ENCODE measurements around the gene TMEM158. TPM values are rescaled to one million over a fixed set of nuclear protein-coding genes. Genes with fewer than 3 reads are reported as not detected.

Gene TMEM158
- polyA plus RNA-seq, 1 of the 3 experiments (the other 2 are of a cell fraction), result 76.4 TPM

DNA sequence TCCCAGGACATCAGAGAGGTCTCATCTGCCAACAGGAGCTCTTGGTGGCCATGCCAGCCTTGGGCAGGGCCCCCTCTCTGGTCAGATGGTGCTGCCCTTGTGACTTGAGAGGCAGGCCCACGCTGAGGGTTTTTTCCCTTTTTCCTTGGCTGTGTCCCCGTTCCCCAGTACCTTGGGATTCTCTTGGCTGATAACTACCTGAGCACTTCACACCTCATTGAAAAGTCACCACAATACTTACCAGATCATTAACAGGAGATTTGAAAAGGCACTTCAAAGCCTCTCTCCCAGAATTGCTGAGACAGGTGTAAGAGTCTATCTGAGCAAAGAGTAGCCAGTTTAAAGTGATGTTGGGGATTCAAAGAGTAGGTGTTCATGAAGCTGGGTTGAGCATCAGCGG, 15.1 kb upstream of the TMEM158 start:
- 68% methylated on average over 3 of the region's 3 CpGs for WGBS (ENCODE audit: low lambda C conversion rate)
- Histone ChIP-seq H3K9ac (no peak overlapping the region), H3K4me1 (ENCODE audit: control insufficient read depth in 1 of 2, insufficient read depth in 2 of 2, low read depth in 1 of 2, low read length in 1 of 2) (no peaks in the 10 kb centered on the region; a peak in 1 of 4 replicates), H3K27ac (ENCODE audit: low read depth in 2 of 2, low read length in 1 of 2) (no peak overlapping the region), H3F3A (replicated peaks; ENCODE audit: insufficient read depth) (no peaks in the 10 kb centered on the region), H3K36me3 (replicated peaks in 1 of 2; ENCODE audit: control insufficient read depth in 1 of 2, insufficient read depth in 2 of 2, low read length in 1 of 2) (no peaks in the 10 kb centered on the region), H3K4me3 (ENCODE audit: low read depth in 2 of 2, low read length in 1 of 2) (no peak overlapping the region), H3K4me2 (no peak overlapping the region), H3K9me3 (no peaks in the 10 kb centered on the region), H4K20me1 (ENCODE audit: insufficient read depth) (no peaks in the 10 kb centered on the region), H3K9me2 (no peaks in the 10 kb centered on the region), H3K27me3 (ENCODE audit: insufficient read depth) (no peaks in the 10 kb centered on the region), H2AFZ (ENCODE audit: low read depth) (no peak overlapping the region), H3K79me2 (ENCODE audit: insufficient read depth) (no peaks in the 10 kb centered on the region)
- TF ChIP-seq GABPA (IDR thresholded peaks at IDR 0.05; ENCODE audit: low read depth) (no peak), TAF1 (IDR thresholded peaks at IDR 0.05; ENCODE audit: borderline replicate concordance, low read depth, low read length) (no peak), FOXM1 (IDR thresholded peaks at IDR 0.05; ENCODE audit: low read depth) (no peak), POLR2AphosphoS5 (IDR thresholded peaks at IDR 0.05; ENCODE audit: low read depth, low read length) (no peak), FOSL2 (IDR thresholded peaks at IDR 0.05; ENCODE audit: borderline replicate concordance, low read depth) (no peak)
- TF ChIP-seq, protein P1, sequence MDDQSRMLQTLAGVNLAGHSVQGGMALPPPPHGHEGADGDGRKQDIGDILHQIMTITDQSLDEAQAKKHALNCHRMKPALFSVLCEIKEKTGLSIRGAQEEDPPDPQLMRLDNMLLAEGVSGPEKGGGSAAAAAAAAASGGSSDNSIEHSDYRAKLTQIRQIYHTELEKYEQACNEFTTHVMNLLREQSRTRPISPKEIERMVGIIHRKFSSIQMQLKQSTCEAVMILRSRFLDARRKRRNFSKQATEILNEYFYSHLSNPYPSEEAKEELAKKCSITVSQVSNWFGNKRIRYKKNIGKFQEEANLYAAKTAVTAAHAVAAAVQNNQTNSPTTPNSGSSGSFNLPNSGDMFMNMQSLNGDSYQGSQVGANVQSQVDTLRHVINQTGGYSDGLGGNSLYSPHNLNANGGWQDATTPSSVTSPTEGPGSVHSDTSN (IDR thresholded peaks at IDR 0.05), result no peak
- TF ChIP-seq, protein P2, sequence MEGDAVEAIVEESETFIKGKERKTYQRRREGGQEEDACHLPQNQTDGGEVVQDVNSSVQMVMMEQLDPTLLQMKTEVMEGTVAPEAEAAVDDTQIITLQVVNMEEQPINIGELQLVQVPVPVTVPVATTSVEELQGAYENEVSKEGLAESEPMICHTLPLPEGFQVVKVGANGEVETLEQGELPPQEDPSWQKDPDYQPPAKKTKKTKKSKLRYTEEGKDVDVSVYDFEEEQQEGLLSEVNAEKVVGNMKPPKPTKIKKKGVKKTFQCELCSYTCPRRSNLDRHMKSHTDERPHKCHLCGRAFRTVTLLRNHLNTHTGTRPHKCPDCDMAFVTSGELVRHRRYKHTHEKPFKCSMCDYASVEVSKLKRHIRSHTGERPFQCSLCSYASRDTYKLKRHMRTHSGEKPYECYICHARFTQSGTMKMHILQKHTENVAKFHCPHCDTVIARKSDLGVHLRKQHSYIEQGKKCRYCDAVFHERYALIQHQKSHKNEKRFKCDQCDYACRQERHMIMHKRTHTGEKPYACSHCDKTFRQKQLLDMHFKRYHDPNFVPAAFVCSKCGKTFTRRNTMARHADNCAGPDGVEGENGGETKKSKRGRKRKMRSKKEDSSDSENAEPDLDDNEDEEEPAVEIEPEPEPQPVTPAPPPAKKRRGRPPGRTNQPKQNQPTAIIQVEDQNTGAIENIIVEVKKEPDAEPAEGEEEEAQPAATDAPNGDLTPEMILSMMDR (IDR thresholded peaks at IDR 0.05), result no peak
- TF ChIP-seq, protein P3, sequence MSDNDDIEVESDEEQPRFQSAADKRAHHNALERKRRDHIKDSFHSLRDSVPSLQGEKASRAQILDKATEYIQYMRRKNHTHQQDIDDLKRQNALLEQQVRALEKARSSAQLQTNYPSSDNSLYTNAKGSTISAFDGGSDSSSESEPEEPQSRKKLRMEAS (IDR thresholded peaks at IDR 0.05; ENCODE audit: low read depth), result no peak
- TF ChIP-seq, protein P4, sequence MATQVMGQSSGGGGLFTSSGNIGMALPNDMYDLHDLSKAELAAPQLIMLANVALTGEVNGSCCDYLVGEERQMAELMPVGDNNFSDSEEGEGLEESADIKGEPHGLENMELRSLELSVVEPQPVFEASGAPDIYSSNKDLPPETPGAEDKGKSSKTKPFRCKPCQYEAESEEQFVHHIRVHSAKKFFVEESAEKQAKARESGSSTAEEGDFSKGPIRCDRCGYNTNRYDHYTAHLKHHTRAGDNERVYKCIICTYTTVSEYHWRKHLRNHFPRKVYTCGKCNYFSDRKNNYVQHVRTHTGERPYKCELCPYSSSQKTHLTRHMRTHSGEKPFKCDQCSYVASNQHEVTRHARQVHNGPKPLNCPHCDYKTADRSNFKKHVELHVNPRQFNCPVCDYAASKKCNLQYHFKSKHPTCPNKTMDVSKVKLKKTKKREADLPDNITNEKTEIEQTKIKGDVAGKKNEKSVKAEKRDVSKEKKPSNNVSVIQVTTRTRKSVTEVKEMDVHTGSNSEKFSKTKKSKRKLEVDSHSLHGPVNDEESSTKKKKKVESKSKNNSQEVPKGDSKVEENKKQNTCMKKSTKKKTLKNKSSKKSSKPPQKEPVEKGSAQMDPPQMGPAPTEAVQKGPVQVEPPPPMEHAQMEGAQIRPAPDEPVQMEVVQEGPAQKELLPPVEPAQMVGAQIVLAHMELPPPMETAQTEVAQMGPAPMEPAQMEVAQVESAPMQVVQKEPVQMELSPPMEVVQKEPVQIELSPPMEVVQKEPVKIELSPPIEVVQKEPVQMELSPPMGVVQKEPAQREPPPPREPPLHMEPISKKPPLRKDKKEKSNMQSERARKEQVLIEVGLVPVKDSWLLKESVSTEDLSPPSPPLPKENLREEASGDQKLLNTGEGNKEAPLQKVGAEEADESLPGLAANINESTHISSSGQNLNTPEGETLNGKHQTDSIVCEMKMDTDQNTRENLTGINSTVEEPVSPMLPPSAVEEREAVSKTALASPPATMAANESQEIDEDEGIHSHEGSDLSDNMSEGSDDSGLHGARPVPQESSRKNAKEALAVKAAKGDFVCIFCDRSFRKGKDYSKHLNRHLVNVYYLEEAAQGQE (IDR thresholded peaks at IDR 0.05; ENCODE audit: low read depth, low read length), result no peak
- CTCF ChIA-PET, result no interaction called here
- no peak for DNase-seq
- POLR2A ChIA-PET, result no interaction called here

DNA sequence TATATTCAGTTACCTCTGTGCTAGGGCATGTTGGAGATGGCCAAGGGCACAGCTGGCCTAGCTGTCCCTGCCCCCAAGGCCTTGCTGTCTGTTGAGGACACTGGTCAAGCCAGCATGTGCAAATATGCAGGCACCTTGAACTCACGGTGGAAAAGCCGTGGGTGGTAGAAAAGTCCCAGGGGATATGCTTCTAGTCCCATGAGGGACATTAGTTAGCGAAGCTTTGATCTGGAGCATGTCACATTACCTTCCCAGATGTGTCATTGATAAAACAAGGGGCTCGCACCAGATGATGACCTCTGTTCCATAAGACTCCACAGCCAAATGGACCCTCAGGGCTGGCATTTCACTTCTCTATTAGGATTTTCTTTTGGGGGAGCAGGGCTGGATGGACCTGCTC, 14.2 kb upstream of the TMEM158 start:
- no peak overlapping the region for H3K27ac ChIP-seq (ENCODE audit: low read depth in 2 of 2, low read length in 1 of 2)
- no peak overlapping the region for H2AFZ ChIP-seq (ENCODE audit: low read depth)
- no peaks in the 10 kb centered on the region for H3K36me3 ChIP-seq (replicated peaks in 1 of 2; ENCODE audit: control insufficient read depth in 1 of 2, insufficient read depth in 2 of 2, low read length in 1 of 2)
- no peak overlapping the region for H3K9ac ChIP-seq
- no peaks in the 10 kb centered on the region for H3K27me3 ChIP-seq (ENCODE audit: insufficient read depth)
- no peaks in the 10 kb centered on the region for H3K9me3 ChIP-seq
- TF ChIP-seq, protein P4 (IDR thresholded peaks at IDR 0.05; ENCODE audit: low read depth, low read length), result no peak
- no peaks in the 10 kb centered on the region for H3F3A ChIP-seq (replicated peaks; ENCODE audit: insufficient read depth)
- H3K4me3 ChIP-seq (ENCODE audit: low read depth in 2 of 2, low read length in 1 of 2), result no peak overlapping the region
- no peaks in the 10 kb centered on the region for H3K79me2 ChIP-seq (ENCODE audit: insufficient read depth)
- ChIA-PET POLR2A (no interaction called here), CTCF (interaction anchor here (0.6 to 0.9 kb wide), 2 partner anchors 200 to 431 kb away, joined by 3 read pairs; no protein-coding TSS in a partner anchor)
- H3K9me2 ChIP-seq, result no peaks in the 10 kb centered on the region
- WGBS (ENCODE audit: low lambda C conversion rate), result 18% methylated on average over 2 of the region's 4 CpGs
- no peak for DNase-seq
- no peaks in the 10 kb centered on the region for H4K20me1 ChIP-seq (ENCODE audit: insufficient read depth)
- no peak overlapping the region for H3K4me2 ChIP-seq
- no peaks in the 10 kb centered on the region; a peak in 1 of 4 replicates for H3K4me1 ChIP-seq (ENCODE audit: control insufficient read depth in 1 of 2, insufficient read depth in 2 of 2, low read depth in 1 of 2, low read length in 1 of 2)

All from SK-N-SH (cell line).